WTC11 (cell line): ENCODE data around the gene EPHX1. TPM values are rescaled to one million over a fixed set of nuclear protein-coding genes. Genes with fewer than 3 reads are reported as not detected.

ENCODE experiments used
- ATAC-seq: fragments of 200-7000 bp; cut with Tn5 transposase; 2 replicates; pipeline ENCODE4 v1.10.0; 2021; ENCODE audit warnings: mild to moderate bottlenecking, moderate library complexity
- CTCF ChIA-PET: fragments of 300-600 bp; sonication (Branson Sonifier 250); formaldehyde crosslinking; loops from one replicate; lab custom pipeline; 2021; ENCODE audit warnings: antibody characterized with exemption; lab: Charles Lee
- POLR2A ChIA-PET: fragments of 350-600 bp; sonication (Branson Sonifier 250); formaldehyde crosslinking; loops from one replicate; lab custom pipeline; 2021; ENCODE audit warnings: antibody characterized with exemption; lab: Charles Lee
- DNase-seq: peaks from one replicate; pipeline ENCODE4 v3.0.0; 2021; ENCODE audit warnings: low spot score
- H3K27ac Mint-ChIP-seq: 2 replicates; pipeline ENCODE4 v1.8.0; 2021; ENCODE audit warnings: mixed read lengths
- H3K27me3 Mint-ChIP-seq: 2 replicates; pipeline ENCODE4 v1.8.0; 2021; ENCODE audit warnings: low read depth, mild to moderate bottlenecking, moderate library complexity, mixed read lengths
- H3K36me3 Mint-ChIP-seq: 2 replicates; pipeline ENCODE4 v1.8.0; 2021; ENCODE audit warnings: mixed read lengths
- H3K4me1 Mint-ChIP-seq: 2 replicates; pipeline ENCODE4 v1.8.0; 2022; ENCODE audit warnings: mixed read lengths
- H3K4me3 Mint-ChIP-seq: 2 replicates; pipeline ENCODE4 v1.8.0; 2021; ENCODE audit warnings: mild to moderate bottlenecking, moderate library complexity, mixed read lengths
- H3K9me3 Mint-ChIP-seq: 2 replicates; pipeline ENCODE4 v1.8.0; 2021; ENCODE audit warnings: mixed read lengths
- AR ChIP-seq: fragments of 250-450 bp; sonication (Bioruptor Pico); IDR thresholded peaks from 2 replicates; pipeline ENCODE4 v1.9.0; 2021; ENCODE audit warnings: mild to moderate bottlenecking
- FOXJ3 ChIP-seq: sonication (generic); formaldehyde crosslinking; IDR thresholded peaks from 2 replicates; pipeline ENCODE4 v1.9.0; 2021; ENCODE audit warnings: missing genetic modification reagents, mild to moderate bottlenecking, borderline replicate concordance
- GABPB1 ChIP-seq: sonication (generic); formaldehyde crosslinking; IDR thresholded peaks from 2 replicates; pipeline ENCODE4 v1.8.1; 2023; ENCODE audit warnings: mild to moderate bottlenecking, missing genetic modification reagents
- GRHL2 ChIP-seq: fragments of 250-450 bp; sonication (Bioruptor Pico); IDR thresholded peaks from 2 replicates; pipeline ENCODE4 v1.8.0; 2022; ENCODE audit warnings: mild to moderate bottlenecking, moderate library complexity; ENCODE audit not compliant: insufficient replicate concordance, severe bottlenecking
- IRF2 ChIP-seq: sonication (generic); formaldehyde crosslinking; IDR thresholded peaks from 2 replicates; pipeline ENCODE4 v1.8.0; 2022; ENCODE audit warnings: low read depth, missing genetic modification reagents, borderline replicate concordance
- JUN ChIP-seq: sonication (generic); formaldehyde crosslinking; IDR thresholded peaks from 2 replicates; pipeline ENCODE4 v1.8.0; 2023; ENCODE audit warnings: mild to moderate bottlenecking, missing genetic modification reagents
- MLX ChIP-seq: sonication (generic); formaldehyde crosslinking; IDR thresholded peaks from 2 replicates; pipeline ENCODE4 v1.8.1; 2023; ENCODE audit warnings: mild to moderate bottlenecking, missing genetic modification reagents, moderate library complexity
- NFE2L1 ChIP-seq: sonication (generic); formaldehyde crosslinking; IDR thresholded peaks from 2 replicates; pipeline ENCODE4 v1.8.1; 2023; ENCODE audit warnings: missing genetic modification reagents
- NR2C2 ChIP-seq: sonication (generic); formaldehyde crosslinking; IDR thresholded peaks from 2 replicates; pipeline ENCODE4 v1.8.0; 2022; ENCODE audit warnings: mild to moderate bottlenecking, missing genetic modification reagents
- NR3C1 ChIP-seq: sonication (generic); formaldehyde crosslinking; conservative IDR thresholded peaks from 2 replicates; pipeline ENCODE4 v1.8.1; 2023; ENCODE audit warnings: low read depth, mild to moderate bottlenecking, missing genetic modification reagents
- RELA ChIP-seq: sonication (generic); formaldehyde crosslinking; IDR thresholded peaks from 2 replicates; pipeline ENCODE4 v1.8.1; 2022; ENCODE audit warnings: missing genetic modification reagents, mild to moderate bottlenecking, borderline replicate concordance
- RORB ChIP-seq: fragments of 250-450 bp; sonication (Bioruptor Pico); IDR thresholded peaks from 2 replicates; pipeline ENCODE4 v1.9.0; 2021; ENCODE audit warnings: mild to moderate bottlenecking
- STAT6 ChIP-seq: sonication (generic); formaldehyde crosslinking; conservative IDR thresholded peaks from 2 replicates; pipeline ENCODE4 v1.8.1; 2023; ENCODE audit warnings: mild to moderate bottlenecking, low read depth, missing genetic modification reagents, moderate library complexity
- TEAD1 ChIP-seq: sonication (generic); formaldehyde crosslinking; IDR thresholded peaks from 2 replicates; pipeline ENCODE4 v1.8.0; 2022; ENCODE audit warnings: mild to moderate bottlenecking, missing genetic modification reagents
- ZBTB21 ChIP-seq: sonication (generic); formaldehyde crosslinking; IDR thresholded peaks from 2 replicates; pipeline ENCODE4 v1.8.1; 2023; ENCODE audit warnings: mild to moderate bottlenecking, missing genetic modification reagents, borderline replicate concordance
- ZNF232 ChIP-seq: sonication (generic); formaldehyde crosslinking; IDR thresholded peaks from 2 replicates; pipeline ENCODE4 v1.8.0; 2022; ENCODE audit warnings: mild to moderate bottlenecking, missing genetic modification reagents
- ZNF317 ChIP-seq: sonication (generic); formaldehyde crosslinking; IDR thresholded peaks from 2 replicates; pipeline ENCODE4 v1.8.1; 2023; ENCODE audit warnings: low read depth, mild to moderate bottlenecking, moderate library complexity, missing genetic modification reagents, borderline replicate concordance
- total RNA-seq: library from RNA; stranded (reverse); gene quantifications from 3 replicates; pipeline ENCODE4 v1.2.3, GENCODE V29; 2021
- TF ChIP-seq, protein P1 (sequence below): fragments of 250-450 bp; sonication (Bioruptor Pico); IDR thresholded peaks from 2 replicates; pipeline ENCODE4 v2.1.2; 2022; ENCODE audit warnings: mild to moderate bottlenecking, moderate library complexity
- TF ChIP-seq, protein P2 (sequence below): sonication (generic); formaldehyde crosslinking; IDR thresholded peaks from 2 replicates; pipeline ENCODE4 v1.8.0; 2023; ENCODE audit warnings: missing genetic modification reagents, mild to moderate bottlenecking, borderline replicate concordance
- TF ChIP-seq, protein P3 (sequence below): fragments of 250-450 bp; sonication (Bioruptor Pico); IDR thresholded peaks from 2 replicates; pipeline ENCODE4 v1.8.0; 2021; ENCODE audit warnings: mild to moderate bottlenecking

Gene EPHX1
- total RNA-seq, 1 experiment from 2014 or later: 60.9 TPM

DNA sequence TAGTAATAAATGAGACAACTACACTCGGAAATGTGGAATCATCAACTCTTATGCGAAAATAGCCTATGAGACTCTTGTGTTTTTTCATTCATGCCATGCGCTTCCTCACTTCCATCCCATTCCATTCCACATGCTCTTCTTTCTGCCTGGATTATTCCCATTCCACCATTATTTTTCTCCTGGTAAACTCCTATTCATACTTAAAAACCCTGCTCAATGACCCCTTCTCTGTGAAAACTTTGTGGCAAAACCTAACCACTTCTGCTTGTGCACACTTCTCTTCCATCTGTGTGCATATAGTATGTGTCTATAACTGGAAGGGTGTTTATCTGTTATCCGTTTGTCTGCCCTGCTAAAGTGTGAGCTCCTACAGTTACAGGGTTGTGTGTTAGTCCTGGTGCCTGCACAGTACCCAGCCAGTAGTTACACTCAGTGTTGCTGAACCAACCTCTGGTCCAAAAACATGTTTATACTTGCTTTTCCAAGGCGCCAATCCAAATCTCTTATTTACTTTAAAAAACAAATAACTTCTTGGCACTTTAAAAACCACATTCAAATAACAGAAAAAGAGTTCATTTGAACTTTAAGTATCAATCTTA, 10.7 kb downstream of the EPHX1 start:
- ATAC-seq: no peak
- Mint-ChIP-seq H3K36me3 (peaks cover 5% of the 10 kb centered on the region; the same call in 1 of the 2 replicates), H3K27me3 (no peaks in the 10 kb centered on the region; the same call in 1 of the 2 replicates), H3K27ac (peak overlapping the region; percentile 2; the same call in 1 of the 2 replicates), H3K4me3 (no peak overlapping the region), H3K9me3 (no peaks in the 10 kb centered on the region), H3K4me1 (peaks cover 52% of the 10 kb centered on the region)
- TF ChIP-seq IRF2 (CRISPR knock-in tag): no peak
- TF ChIP-seq ZBTB21 (CRISPR knock-in tag): no peak
- no peak for TF ChIP-seq GABPB1 (CRISPR knock-in tag)
- no peak for TF ChIP-seq ZNF232 (CRISPR knock-in tag)
- TF ChIP-seq FOXJ3: no peak
- no peak for TF ChIP-seq NR3C1 (CRISPR knock-in tag)
- TF ChIP-seq MLX (CRISPR knock-in tag): no peak
- TF ChIP-seq JUN: no peak
- TF ChIP-seq GRHL2 (CRISPR knock-in tag): no peak
- no peak for TF ChIP-seq TEAD1
- TF ChIP-seq, protein P1, sequence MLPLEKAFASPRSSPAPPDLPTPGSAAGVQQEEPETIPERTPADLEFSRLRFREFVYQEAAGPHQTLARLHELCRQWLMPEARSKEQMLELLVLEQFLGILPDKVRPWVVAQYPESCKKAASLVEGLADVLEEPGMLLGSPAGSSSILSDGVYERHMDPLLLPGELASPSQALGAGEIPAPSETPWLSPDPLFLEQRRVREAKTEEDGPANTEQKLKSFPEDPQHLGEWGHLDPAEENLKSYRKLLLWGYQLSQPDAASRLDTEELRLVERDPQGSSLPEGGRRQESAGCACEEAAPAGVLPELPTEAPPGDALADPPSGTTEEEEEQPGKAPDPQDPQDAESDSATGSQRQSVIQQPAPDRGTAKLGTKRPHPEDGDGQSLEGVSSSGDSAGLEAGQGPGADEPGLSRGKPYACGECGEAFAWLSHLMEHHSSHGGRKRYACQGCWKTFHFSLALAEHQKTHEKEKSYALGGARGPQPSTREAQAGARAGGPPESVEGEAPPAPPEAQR: no peak
- TF ChIP-seq, protein P2, sequence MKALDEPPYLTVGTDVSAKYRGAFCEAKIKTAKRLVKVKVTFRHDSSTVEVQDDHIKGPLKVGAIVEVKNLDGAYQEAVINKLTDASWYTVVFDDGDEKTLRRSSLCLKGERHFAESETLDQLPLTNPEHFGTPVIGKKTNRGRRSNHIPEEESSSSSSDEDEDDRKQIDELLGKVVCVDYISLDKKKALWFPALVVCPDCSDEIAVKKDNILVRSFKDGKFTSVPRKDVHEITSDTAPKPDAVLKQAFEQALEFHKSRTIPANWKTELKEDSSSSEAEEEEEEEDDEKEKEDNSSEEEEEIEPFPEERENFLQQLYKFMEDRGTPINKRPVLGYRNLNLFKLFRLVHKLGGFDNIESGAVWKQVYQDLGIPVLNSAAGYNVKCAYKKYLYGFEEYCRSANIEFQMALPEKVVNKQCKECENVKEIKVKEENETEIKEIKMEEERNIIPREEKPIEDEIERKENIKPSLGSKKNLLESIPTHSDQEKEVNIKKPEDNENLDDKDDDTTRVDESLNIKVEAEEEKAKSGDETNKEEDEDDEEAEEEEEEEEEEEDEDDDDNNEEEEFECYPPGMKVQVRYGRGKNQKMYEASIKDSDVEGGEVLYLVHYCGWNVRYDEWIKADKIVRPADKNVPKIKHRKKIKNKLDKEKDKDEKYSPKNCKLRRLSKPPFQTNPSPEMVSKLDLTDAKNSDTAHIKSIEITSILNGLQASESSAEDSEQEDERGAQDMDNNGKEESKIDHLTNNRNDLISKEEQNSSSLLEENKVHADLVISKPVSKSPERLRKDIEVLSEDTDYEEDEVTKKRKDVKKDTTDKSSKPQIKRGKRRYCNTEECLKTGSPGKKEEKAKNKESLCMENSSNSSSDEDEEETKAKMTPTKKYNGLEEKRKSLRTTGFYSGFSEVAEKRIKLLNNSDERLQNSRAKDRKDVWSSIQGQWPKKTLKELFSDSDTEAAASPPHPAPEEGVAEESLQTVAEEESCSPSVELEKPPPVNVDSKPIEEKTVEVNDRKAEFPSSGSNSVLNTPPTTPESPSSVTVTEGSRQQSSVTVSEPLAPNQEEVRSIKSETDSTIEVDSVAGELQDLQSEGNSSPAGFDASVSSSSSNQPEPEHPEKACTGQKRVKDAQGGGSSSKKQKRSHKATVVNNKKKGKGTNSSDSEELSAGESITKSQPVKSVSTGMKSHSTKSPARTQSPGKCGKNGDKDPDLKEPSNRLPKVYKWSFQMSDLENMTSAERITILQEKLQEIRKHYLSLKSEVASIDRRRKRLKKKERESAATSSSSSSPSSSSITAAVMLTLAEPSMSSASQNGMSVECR (CRISPR knock-in tag): no peak
- no peak for TF ChIP-seq NR2C2 (CRISPR knock-in tag)
- no peak for TF ChIP-seq NFE2L1
- no peak for TF ChIP-seq RELA (CRISPR knock-in tag)
- DNase-seq: no peak
- CTCF ChIA-PET: no interaction called here
- POLR2A ChIA-PET: no interaction called here

- no peak overlapping the region for H3K27ac Mint-ChIP-seq
- DNase-seq (no peak), ATAC-seq (no peak)
- H3K4me1 Mint-ChIP-seq: peaks cover 51% of the 10 kb centered on the region
- H3K27me3 Mint-ChIP-seq: no peaks in the 10 kb centered on the region; the same call in 1 of the 2 replicates
- CTCF ChIA-PET: interaction anchor here (2.5 kb wide), 1 partner anchor 10 kb away, joined by 16 read pairs; no protein-coding TSS in a partner anchor
- POLR2A ChIA-PET: no interaction called here
- no peaks in the 10 kb centered on the region for H3K9me3 Mint-ChIP-seq
- peaks cover 5% of the 10 kb centered on the region; the same call in 1 of the 2 replicates for H3K36me3 Mint-ChIP-seq
- no peak overlapping the region for H3K4me3 Mint-ChIP-seq
- TF ChIP-seq ZNF317 (CRISPR knock-in tag) (no peak), STAT6 (CRISPR knock-in tag) (no peak), ZNF232 (CRISPR knock-in tag) (no peak), RORB (CRISPR knock-in tag) (no peak), AR (CRISPR knock-in tag) (no peak)
- TF ChIP-seq, protein P3, sequence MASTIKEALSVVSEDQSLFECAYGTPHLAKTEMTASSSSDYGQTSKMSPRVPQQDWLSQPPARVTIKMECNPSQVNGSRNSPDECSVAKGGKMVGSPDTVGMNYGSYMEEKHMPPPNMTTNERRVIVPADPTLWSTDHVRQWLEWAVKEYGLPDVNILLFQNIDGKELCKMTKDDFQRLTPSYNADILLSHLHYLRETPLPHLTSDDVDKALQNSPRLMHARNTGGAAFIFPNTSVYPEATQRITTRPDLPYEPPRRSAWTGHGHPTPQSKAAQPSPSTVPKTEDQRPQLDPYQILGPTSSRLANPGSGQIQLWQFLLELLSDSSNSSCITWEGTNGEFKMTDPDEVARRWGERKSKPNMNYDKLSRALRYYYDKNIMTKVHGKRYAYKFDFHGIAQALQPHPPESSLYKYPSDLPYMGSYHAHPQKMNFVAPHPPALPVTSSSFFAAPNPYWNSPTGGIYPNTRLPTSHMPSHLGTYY (CRISPR knock-in tag): no peak
Measured at GRCh38 chr1:225822655-225823403, 12.9 kb downstream of the EPHX1 start.
